GM19455 (cell line): ENCODE measurements around the gene BBLN.
"Not testable (repeated sequence)": the region's sequence is repeated elsewhere in the genome, so short reads cannot be mapped to it uniquely, and the experiment has no call there.

ENCODE experiments used
- ATAC-seq: cut with Tn5 transposase; IDR thresholded peaks from one replicate; pipeline ENCODE4 v1.9.1; 2021; ENCODE audit not compliant: unreplicated experiment

Gene BBLN

GRCh38 chr9:128162215-128163026 is 2.4 kb downstream of the BBLN start:
- no peak for ATAC-seq

DNA sequence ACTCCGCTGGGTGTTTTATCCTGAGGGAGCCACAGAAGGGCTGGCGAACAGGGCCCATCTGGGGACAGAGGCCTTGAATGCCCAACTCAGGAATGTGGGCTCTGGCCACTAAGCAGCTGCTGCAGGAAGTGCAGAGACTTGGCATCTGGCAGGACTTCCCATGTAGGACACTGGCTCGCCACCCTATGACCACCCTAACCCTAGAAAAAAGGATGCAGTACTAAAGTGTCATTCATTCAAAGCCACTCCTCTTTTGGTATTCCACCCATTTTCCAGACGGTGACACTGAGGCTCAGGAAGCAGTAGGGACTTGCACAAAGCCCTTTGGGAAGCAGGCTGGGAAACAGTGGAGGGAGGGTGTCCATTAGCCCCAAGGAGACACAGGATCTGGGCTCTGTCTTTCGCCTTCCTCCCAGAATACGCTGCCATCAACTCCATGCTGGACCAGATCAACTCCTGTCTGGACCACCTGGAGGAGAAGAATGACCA is 3.0 kb downstream of the BBLN start:
- ATAC-seq, result no peak

DNA sequence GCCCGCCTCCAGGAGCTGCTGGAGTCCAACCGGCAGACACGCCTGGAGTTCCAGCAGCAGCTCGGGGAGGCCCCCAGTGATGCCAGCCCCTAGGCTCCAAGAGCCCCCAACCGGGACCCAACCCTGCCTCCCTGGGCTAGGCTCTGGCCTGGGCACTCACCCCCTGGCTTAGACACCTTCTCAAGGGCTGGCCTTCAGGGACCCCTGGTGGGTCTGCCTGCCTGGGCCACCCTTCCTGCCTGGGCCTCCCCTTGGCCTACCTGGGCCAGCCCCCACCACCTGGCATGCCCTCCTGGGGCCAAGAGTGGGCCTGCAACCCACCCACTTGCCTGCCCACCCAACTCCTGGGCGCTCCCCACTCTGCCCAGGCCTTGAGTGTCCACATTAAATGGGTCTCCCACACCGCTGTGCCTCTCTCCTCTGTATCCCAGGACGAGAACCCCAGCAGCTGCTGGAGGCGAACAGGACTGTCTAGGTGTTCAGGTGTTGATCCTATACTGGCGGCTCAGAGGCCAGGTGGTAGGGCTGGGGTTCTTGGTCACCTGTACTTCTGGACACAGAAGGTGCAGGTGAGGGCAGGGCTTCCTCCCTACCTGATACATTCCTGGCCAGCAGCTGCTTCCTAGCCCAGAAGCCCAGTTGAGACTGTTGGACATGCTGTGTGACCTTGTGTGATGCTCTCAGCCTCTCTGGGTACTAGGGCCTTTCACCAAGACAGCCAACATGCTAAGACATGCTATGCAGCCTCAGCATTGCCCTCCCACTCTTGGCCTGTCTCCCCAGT is 3.6 kb downstream of the BBLN start:
- ATAC-seq, result no peak

- no peak for ATAC-seq
These were observed 4.3 kb downstream of the BBLN start for GRCh38 chr9:128164307-128164885.

GRCh38 chr9:128166169-128166568 is 6.1 kb downstream of the BBLN start:
- no peak for ATAC-seq

DNA sequence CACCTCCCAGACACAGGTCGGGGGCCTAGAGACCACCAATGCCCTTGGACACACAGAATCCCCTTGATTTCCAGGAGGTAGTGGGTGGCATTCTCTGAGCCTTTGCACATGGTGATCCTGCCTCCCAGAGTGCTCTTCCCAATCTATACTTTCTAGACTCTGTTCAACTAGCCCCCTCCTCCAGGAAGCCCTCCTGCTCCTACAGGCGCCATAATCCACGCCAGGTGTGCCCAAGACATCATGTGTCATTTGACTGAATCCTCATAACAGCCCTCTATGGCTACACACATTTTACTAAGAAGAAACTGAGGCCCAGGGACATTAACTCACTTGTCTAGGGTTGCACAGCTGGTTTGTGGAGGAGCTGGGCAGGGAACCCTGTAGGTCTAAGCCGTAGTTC is 7.1 kb downstream of the BBLN start:
- ATAC-seq, result no peak

DNA sequence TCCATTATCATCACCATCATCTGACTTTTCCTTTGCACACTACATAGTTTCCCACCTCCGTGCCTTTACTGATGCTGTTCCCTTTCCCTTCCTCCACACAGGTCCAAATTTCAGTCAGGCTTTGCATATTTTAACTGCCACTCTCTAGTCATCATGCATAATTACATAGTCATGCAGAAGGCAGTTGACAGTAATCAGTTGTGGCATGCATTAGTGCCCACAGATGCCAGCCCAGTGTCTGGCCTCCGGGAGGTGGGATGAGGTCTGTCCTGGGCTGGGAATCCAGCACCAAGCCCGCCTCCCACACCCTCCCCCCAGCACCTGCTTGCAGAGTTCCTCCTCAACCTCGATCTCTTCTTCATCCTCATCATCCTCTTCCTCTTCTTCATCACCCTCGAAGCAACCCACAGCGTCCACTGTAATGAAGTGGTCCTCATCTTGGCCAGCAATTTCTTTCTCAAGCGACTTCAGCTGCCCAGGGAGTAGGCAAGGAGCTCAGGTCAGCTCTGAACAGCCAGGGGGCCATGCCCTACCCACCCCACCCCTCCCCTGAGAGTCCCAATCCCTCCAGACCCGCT is 8.8 kb downstream of the BBLN start:
- no peak for ATAC-seq

DNA sequence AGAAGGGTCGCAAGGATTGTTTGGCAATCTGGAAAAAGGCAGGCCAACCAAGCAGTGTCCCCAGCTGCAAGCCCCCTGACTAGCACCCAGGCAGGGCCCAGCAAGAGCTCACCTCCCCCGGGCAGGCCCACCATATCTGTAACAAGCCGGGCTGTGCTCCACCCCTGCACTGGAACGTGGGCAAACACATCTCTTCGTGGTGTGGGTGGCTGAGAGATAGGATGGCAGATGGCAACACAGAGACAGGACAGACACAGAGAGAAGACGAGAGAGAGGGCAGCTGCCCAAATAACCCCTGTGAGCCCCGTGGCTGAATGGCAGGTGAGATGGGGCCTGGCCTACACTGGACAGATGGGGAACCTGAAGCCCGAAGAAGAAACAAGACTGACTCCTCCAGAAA is 9.4 kb downstream of the BBLN start:
- ATAC-seq, result no peak

- no peak for ATAC-seq
These were observed 9.9 kb downstream of the BBLN start for GRCh38 chr9:128169925-128170324.

DNA sequence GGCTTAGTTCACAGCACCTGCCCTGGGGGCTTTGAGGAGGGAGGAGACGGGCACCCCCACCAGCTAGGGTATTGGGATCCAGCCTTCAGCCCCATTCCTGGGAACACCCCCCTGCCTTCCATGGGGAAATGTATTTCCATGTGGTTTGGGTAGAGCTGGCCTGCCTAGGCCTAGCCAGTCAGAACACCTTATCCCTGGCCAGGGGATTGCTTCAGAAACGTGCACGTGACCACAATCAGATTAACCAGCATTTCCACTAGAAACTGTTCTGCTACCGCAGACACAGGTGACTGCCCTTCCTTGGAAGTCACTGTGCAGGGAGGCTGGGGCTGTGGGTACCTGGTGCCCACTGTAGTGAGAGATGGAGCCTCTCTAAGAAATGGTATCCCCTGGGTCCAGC is 14.0 kb downstream of the BBLN start:
- ATAC-seq, result no peak

DNA sequence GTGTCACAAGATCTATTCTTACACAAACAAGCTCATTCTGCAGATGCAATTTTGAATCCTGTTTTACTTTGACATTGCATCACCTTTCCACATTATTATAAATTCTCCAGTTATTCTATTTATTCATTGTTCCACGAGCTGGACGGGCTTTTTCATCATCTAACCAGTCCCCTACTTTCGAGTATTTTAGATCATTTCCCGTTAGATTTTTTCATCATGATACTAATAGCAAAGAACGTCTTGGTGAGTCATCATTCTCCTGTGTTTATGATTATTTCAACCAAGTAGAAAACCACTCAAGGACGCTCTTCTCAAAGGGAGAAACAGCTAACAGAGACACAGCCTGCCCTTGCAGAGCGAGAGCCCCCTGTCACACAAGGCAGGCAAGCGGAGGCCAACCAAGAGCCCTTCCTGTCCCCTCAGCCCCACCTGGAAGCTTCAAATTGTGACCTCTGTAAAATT is 15.1 kb downstream of the BBLN start:
- ATAC-seq, result no peak

DNA sequence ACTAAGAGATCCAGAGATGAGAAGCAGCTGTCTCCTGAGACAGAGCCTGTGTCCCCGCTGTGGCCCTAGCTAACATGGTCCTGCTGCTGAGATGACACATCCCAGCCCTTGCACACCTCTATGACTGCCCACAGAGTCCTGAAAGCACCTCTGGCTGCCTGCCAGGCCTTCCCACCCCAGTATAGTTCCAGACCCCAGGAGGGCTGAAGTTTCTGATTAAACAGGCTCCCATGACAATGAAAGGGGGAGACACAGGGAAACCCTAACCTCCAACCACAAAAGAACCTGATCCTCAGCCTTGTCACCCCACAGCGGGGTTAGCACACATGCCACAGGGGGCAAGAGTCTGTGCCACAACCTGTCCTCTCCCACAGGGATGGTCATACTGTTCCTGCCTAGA is 15.7 kb downstream of the BBLN start:
- no peak for ATAC-seq

DNA sequence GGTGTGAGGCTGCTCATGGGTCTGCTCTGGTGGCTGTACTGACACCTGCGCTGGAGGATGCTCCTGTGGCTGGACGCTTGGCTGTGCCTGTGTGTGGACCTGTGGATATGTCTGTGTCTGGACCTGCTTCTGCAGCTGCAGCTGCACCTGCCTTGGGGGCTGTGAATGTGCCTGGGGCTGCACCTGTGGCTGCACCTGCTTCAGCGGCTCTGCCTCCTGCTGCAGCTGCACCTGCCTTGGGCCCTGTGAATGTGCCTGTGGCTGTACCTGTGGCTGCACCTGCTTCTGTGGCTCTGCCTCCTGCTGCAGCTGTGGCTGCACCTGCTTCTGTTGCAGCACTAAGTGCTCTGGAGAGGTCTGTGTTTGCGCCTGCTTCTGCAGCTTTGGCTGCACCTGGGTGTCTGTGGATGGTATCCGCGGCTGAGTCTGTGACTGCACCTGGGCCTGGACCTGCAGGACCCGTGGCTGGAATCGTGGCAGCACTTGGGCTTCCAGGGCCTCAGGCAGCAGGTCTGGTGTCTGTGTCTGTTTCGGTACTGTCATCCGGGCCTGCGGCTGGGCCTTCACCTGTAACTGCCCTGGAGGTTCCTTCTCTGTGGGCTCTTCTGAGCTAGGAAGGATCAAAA is 18.9 kb downstream of the BBLN start:
- ATAC-seq, result no peak

DNA sequence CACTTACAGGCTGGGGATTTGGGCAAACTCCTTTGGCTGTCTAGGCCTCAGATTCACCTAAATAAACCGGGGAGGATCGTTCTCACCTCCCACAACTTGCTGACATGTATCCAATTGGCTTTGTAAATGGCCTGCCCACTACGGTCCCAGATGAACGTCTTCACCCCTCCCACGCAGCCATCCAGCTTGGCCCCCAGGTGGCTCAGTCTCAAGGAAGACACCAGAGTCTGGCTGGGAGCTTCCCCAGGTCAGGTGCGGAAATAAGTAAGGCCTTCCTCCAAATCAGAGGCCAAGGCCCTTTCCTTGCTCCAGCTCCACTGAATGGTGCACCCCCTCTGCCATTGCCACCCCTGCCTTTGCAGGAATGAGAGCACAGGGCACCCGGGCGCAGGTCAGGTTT is 19.9 kb downstream of the BBLN start:
- no peak for ATAC-seq

GRCh38 chr9:128180447-128180846 is 20.4 kb downstream of the BBLN start:
- ATAC-seq, result no peak

GRCh38 chr9:128181480-128181879 is 21.4 kb downstream of the BBLN start:
- ATAC-seq, result not testable (repeated sequence)

DNA sequence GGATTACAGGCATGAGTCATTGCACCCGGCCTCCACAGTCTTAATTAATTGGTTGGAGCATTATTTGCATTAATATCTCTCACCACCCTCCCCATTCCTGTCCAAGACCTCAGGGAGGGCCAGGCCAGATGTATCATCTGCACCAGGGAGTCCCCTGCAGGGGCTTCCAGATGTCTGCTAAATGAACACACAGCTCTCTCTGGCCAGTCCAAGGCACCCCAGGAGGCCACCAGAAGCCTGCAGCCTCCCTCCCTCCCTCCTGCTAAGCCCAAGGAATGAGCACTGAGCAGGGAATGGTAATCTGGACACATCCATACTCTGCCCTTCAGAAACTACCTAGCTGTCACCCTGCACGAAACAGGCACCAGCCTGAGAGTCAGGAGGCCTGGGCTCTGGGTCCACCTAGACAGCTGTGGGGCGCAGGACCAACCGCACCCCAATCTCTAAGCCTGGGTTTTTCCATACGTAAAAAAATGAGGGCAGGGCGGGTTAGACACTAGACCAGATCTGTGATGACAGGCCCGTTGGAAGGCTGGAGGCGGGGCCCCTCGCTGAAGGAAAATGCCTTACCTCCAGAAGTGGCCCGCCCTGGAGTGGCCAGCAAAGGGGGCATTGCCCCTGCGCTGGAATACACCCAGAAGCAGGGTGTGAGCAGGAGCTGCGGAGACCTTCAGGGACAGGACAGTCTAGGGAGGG is 23.0 kb downstream of the BBLN start:
- no peak for ATAC-seq

DNA sequence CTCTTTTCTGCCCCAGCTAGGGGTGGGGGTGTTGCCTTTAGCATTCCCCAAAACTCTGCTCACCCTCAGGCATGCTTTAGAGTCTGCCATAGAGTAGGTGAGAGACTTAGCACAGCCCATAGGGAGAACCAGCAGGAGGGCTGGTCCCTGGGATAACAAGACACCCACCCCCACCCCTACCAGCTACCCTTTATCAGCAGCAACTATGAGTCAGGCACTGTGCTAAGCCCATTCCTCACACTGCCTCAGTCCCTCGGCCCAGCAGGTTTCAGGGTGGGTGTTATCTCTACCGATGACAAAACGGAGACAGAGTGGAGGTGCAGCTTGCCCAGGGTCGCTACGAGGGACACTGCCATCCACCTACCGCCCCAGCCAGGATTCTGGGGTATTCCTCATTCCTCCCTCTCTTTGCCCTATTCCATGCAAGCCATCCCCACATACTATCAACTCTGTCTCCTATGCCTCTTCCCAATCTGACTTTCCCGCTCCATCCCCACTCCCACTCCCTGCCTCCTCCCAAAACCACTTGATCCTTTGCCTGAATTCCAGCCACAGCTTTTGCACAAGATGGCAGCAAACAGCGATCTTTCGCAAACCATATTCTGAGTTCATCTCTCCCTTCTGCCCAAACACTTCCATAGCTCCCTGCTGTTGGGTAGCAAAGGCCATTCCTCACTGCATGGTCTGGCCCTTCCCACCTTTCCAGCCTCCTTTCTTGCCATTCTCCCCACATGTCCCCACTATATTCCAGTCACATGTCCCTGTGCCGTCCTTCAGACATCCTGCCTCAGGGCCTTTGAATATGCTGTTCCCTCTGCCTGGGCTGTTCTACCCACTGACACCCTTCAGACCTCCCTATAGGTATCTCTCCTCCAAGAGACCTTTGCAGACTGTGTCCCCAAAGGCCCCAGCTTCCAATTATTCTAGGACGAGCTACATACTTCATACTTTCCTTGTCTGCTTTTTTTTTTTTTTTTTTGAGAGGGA is 26.2 kb downstream of the BBLN start:
- no peak for ATAC-seq

DNA sequence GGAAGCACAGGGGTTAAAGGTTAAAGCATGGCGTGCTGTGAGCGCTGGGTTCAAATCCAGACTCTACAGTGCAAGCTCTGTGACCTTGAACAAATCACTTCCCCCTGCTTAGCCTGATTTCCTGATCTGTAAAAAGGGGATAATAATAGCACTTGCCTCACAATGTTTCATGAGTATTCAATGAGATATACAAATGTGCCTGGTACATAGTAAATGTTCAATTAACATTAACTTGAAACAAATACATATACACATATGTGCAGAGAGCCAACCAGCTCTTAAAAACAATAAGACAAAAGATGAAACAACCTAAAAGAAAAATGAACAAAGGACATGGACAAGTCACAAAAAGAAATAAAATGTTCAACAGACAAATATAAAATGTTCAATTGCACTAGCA is 27.3 kb downstream of the BBLN start:
- no peak for ATAC-seq
